Fibroblast of lung (primary cell): ENCODE results near the gene SRSF7. TPM values are rescaled to one million over a fixed set of nuclear protein-coding genes. Genes with fewer than 3 reads are reported as not detected.

Experiments
- DNase-seq, 2 donors: peaks; one replicate each; pipeline versions ENCODE4 v3.0.0 to v3.0.0-alpha.2; 2010; ENCODE audit warnings: low read depth in 2 of 2
- H2AFZ ChIP-seq: 2 replicates; pipeline ENCODE4 v1.5.1; 2012; ENCODE audit warnings: low read length, control low read depth, inconsistent platforms
- H3K27ac ChIP-seq: 2 replicates; pipeline ENCODE4 v1.5.1; 2011; ENCODE audit warnings: low read length, control low read depth; ENCODE audit not compliant: insufficient read depth
- H3K27me3 ChIP-seq: 2 replicates; pipeline ENCODE4 v1.5.1; 2011; ENCODE audit warnings: mild to moderate bottlenecking, low read length; ENCODE audit not compliant: control insufficient read depth, insufficient read depth
- H3K36me3 ChIP-seq: 2 replicates; pipeline ENCODE4 v1.5.1; 2011; ENCODE audit warnings: low read length; ENCODE audit not compliant: control insufficient read depth, insufficient read depth
- H3K4me1 ChIP-seq: 2 replicates; pipeline ENCODE4 v1.5.1; 2011; ENCODE audit warnings: low read length; ENCODE audit not compliant: control insufficient read depth, insufficient read depth; ENCODE audit errors: extremely low read depth
- H3K4me2 ChIP-seq: 2 replicates; pipeline ENCODE4 v1.5.1; 2011; ENCODE audit warnings: low read length, control low read depth; ENCODE audit not compliant: insufficient read depth; ENCODE audit errors: extremely low read depth
- H3K4me3 ChIP-seq, 4 experiments: fragments of 200-600 bp in 1 of 4; sonication (generic) in 1 of 4; replicated peaks in 1 of 4; 2 replicates each; pipeline ENCODE4 v1.5.1; 2011 to 2016; ENCODE audit warnings: low read length in 4 of 4, low read depth in 3 of 4, mild to moderate bottlenecking in 3 of 4, control low read depth in 2 of 4, inconsistent platforms in 1 of 4, mixed read lengths in 1 of 4; ENCODE audit not compliant: insufficient read depth in 1 of 4; ENCODE audit errors: control extremely low read depth in 1 of 4
- H3K79me2 ChIP-seq: 2 replicates; pipeline ENCODE4 v1.5.1; 2012; ENCODE audit warnings: mild to moderate bottlenecking, low read length, inconsistent platforms; ENCODE audit not compliant: control insufficient read depth, insufficient read depth
- H3K9ac ChIP-seq: 2 replicates; pipeline ENCODE4 v1.5.1; 2011; ENCODE audit warnings: mild to moderate bottlenecking, low read length, control low read depth; ENCODE audit not compliant: insufficient read depth
- H3K9me3 ChIP-seq: 2 replicates; pipeline ENCODE4 v1.5.1; 2012; ENCODE audit warnings: low read depth, low read length; ENCODE audit not compliant: control insufficient read depth, insufficient read depth
- H4K20me1 ChIP-seq: 2 replicates; pipeline ENCODE4 v1.5.1; 2011; ENCODE audit warnings: low read length; ENCODE audit not compliant: control insufficient read depth, insufficient read depth; ENCODE audit errors: extremely low read depth
- CTCF ChIP-seq, 2 donors: IDR thresholded peaks in 1 of 2; conservative IDR thresholded peaks in 1 of 2; 1 replicate in 1 of 2; 2 replicates in 1 of 2; pipeline ENCODE4 v1.5.1; 2011 to 2012; ENCODE audit warnings: low read length in 2 of 2, control low read depth in 1 of 2, inconsistent platforms in 1 of 2, low read depth in 1 of 2, mild to moderate bottlenecking in 1 of 2
- EZH2 ChIP-seq: IDR thresholded peaks from 2 replicates; pipeline ENCODE4 v1.5.1; 2012; ENCODE audit warnings: low read length, control low read depth, mild to moderate bottlenecking; ENCODE audit errors: missing control alignments
- polyA plus RNA-seq, 2 donors: library from polyadenylated mRNA; depleted of rRNA in 1 of 2; stranded (reverse) in 1 of 2; unstranded in 1 of 2; fragments of >200 nt; gene quantifications; 2 replicates each; pipeline ENCODE4 v1.2.1, GENCODE V29; 2011 to 2012; ENCODE audit warnings: missing spikeins in 1 of 2
- total RNA-seq: library from RNA; depleted of rRNA; stranded (reverse); fragments of >200 nt; gene quantifications from 2 replicates; pipeline ENCODE4 v1.2.1, GENCODE V29; 2014

SRSF7 gene
- total and polyA plus RNA-seq, 2 donors (not counting 1 experiment from before 2014, with no cell fraction given): 118 to 193 TPM

- no peaks in the 10 kb centered on the region for H4K20me1 ChIP-seq
- H3K9ac ChIP-seq: no peak overlapping the region
- DNase-seq: peak; percentile 87 to 97
- H3K79me2 ChIP-seq: no peaks in the 10 kb centered on the region
- TF ChIP-seq CTCF (conservative IDR thresholded peaks at IDR 0.05 in 1 of 2, IDR thresholded peaks at IDR 0.05 in 1 of 2; ENCODE audit: low read depth in 1 of 2, low read length in 2 of 2) (no peak), EZH2 (no peak)
- no peak overlapping the region for H2AFZ ChIP-seq
- no peaks in the 10 kb centered on the region for H3K9me3 ChIP-seq
- H3K27ac ChIP-seq: peak overlapping the region; percentile 61
- peaks cover 3% of the 10 kb centered on the region for H3K4me1 ChIP-seq
- no peaks in the 10 kb centered on the region for H3K27me3 ChIP-seq
- no peak overlapping the region for H3K4me3 ChIP-seq
- H3K36me3 ChIP-seq: no peaks in the 10 kb centered on the region
- peak overlapping the region; percentile 40 for H3K4me2 ChIP-seq
These were observed 48.7 kb downstream of the SRSF7 start for GRCh38 chr2:38702413-38702812.

GRCh38 chr2:38701542-38701941, 49.6 kb downstream of the SRSF7 start:
- H3K9me3 ChIP-seq: no peaks in the 10 kb centered on the region

GRCh38 chr2:38700881-38701458, 50.2 kb downstream of the SRSF7 start:
- DNase-seq: peak in 1 of 2 donors; percentile 11

More at GRCh38 chr2:38701542-38701941, 49.6 kb downstream of the SRSF7 start:
- no peaks in the 10 kb centered on the region for H3K36me3 ChIP-seq
- H3K79me2 ChIP-seq: no peaks in the 10 kb centered on the region
- no peak overlapping the region for H3K4me3 ChIP-seq
- no peaks in the 10 kb centered on the region for H3K27me3 ChIP-seq
- no peak overlapping the region for H3K4me2 ChIP-seq
- DNase-seq: no peak
- no peak for TF ChIP-seq EZH2
- TF ChIP-seq CTCF (conservative IDR thresholded peaks at IDR 0.05 in 1 of 2, IDR thresholded peaks at IDR 0.05 in 1 of 2; ENCODE audit: low read depth in 1 of 2, low read length in 2 of 2): no peak
- peaks cover 3% of the 10 kb centered on the region for H3K4me1 ChIP-seq
- H2AFZ ChIP-seq: no peak overlapping the region
- H3K9ac ChIP-seq: no peak overlapping the region
- H4K20me1 ChIP-seq: no peaks in the 10 kb centered on the region
- H3K27ac ChIP-seq: no peak overlapping the region

More at GRCh38 chr2:38700881-38701458, 50.2 kb downstream of the SRSF7 start:
- H3K4me1 ChIP-seq: peaks cover 3% of the 10 kb centered on the region
- TF ChIP-seq CTCF (conservative IDR thresholded peaks at IDR 0.05 in 1 of 2, IDR thresholded peaks at IDR 0.05 in 1 of 2; ENCODE audit: low read depth in 1 of 2, low read length in 2 of 2): no peak
- no peak for TF ChIP-seq EZH2
- H3K27ac ChIP-seq: no peak overlapping the region
- H3K4me2 ChIP-seq: peak overlapping the region; percentile 11
- H4K20me1 ChIP-seq: no peaks in the 10 kb centered on the region
- H3K27me3 ChIP-seq: no peaks in the 10 kb centered on the region
- H3K36me3 ChIP-seq: no peaks in the 10 kb centered on the region
- no peaks in the 10 kb centered on the region for H3K79me2 ChIP-seq
- no peaks in the 10 kb centered on the region for H3K9me3 ChIP-seq
- no peak overlapping the region for H3K4me3 ChIP-seq
- H3K9ac ChIP-seq: no peak overlapping the region
- H2AFZ ChIP-seq: no peak overlapping the region
